ENCODE data around the gene TSC22D3.

GRCh38 chrX:107766470-107767150, 9.0 kb downstream of the TSC22D3 start:
- TF ChIP-seq CTCF (conservative IDR thresholded peaks at IDR 0.05 in 1 of 2, IDR thresholded peaks at IDR 0.05 in 1 of 2; ENCODE audit: low read depth in 1 of 2, low read length in 2 of 2) (no peak), EZH2 (IDR thresholded peaks at IDR 0.05; ENCODE audit: low read length, missing control alignments) (no peak)
